ENCODE measurements around the gene LYPLA2.

Gene LYPLA2

DNA sequence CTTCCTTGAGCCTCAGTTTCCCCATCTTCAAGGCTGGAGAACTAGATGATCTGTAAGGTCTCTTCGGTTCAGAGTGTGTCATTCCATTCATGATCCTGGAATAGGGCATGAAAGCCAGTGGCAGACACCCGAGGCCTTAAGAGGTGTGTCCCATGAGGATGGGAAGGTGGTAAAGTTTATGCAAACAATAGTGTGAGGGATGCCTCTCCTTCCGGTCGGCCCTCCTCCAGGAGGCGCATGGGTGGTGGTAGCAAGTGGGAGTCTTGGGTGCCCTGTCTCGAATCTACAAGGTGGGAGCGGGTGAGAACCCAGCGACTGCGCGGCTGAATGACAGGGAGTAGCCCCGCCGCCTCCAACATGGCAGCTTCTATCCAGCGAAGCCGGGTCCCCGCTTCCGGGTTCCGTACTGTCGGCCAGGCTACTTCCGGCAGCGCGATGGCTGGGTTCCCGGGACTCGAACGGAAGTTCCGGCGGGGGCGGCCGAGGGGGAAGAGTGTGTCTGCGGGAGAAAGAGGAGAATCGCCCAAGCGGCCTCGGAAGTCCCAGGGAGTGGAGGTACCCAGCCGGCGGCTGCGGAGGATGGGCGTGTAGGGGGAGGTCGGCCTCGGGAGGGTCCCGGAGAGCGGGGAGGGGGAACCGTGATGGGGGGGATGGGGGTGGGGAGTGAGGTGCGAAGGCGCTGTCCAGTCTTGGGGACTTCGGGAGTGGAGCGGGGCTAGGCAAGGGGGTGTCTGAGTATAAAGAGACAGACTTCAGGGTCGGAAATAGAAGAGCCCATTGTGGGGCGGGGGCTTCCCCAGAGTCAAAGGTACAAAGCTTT lies at the start of gene LYPLA2:
Gene LYPLA2, plus strand, starts transcription at position 450 of the 820 bp plus-strand sequence. CDS start 1,538 bp downstream, outside the sequence.
- peak; percentile 79 for DNase-seq

DNA sequence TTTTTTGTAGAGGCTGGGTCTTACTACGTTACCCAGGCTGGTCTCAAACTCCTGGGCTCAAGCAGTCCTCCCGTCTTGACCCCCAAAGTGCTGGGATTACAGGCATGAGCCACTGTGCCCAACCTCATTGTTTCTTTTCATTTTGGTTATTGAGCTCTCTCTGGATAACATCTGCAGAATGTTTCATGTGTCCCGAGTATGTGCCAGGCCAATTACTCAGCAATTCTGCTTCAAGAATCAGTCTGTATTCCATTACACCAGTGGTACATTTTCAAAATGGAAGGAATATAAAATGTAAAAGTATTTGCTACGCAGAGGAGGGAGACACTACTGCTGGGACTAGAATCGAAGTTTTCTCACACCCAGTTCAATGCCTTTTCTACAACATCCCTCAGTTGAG lies 49.3 kb upstream of the LYPLA2 start:
- no peak for DNase-seq

DNA sequence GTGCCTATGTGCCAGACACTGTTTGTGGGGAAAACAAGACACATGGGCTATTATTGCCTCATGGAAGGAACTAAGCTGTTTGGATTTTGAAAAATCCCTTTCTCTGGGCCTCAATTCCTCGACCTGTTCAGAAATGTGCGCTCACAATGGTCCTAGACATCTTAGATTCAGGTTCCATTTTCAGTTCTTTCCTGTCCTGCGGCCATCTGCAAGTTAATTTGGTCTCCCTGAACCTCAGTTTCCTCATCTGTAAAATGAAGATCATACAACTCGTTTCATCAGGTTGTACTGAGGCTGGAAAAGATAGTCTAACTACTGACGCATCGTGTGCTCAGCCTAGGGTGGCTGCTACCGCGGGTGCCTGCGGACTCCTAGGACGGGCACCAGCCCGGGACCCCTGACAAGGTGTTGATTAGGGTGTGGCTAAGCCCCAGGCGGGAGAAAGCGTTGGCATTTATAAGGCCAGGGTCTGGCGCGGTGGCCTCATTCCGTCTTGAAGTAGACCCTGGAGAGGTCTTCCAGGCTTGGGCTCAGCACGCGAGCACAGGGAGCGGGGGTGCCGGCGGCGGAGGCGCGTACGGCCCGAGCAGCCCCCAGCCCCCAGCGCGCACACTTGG lies 48.2 kb upstream of the LYPLA2 start:
- DNase-seq = no peak

DNA sequence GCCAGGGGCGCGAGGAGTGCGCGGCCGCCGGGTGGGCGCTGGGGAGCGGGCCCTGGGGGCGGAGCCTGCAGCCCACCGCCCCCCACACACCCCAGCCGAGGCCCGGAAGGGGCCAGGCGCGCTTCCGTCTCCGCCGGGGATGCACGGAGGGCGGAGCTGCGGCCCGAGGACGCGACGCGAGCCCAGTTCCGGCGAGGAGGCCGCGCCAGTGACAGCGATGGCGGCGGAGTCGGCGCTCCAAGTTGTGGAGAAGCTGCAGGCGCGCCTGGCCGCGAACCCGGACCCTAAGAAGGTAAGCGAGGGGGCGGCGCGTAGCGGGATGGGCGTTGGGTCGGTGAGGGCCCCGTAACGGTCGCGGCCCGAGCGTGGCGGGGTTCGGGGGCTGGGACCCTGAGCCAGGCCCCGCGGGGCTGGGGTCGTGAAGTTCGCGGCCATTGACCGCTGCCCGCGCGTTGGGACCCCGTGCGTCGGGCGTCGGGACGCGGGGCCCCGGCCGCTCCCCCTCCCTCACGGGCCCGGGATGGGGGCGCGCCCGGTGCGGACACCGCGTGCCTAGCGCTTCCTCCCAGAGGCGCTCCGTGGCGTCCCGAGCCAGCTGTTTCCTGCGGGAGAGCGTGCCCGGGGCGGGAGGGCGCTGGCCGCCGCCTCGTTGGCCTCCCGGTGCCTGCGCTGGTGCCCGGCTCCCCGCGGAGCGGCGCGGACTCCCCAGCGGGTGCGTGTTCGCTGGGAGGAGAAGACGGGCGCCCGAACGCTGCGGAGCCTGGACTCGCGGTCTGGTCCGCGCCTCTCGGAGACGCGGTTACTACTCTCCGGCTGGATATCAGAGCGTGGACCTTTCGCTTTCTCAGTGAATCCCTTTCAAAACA lies 47.4 kb upstream of the LYPLA2 start, which contains the start of gene ELOA:
Gene ELOA, plus strand, starts transcription at position 185 of the 866 bp plus-strand sequence. Its CDS starts 33 bp downstream, at position 218.
- DNase-seq = peak; percentile 32

DNA sequence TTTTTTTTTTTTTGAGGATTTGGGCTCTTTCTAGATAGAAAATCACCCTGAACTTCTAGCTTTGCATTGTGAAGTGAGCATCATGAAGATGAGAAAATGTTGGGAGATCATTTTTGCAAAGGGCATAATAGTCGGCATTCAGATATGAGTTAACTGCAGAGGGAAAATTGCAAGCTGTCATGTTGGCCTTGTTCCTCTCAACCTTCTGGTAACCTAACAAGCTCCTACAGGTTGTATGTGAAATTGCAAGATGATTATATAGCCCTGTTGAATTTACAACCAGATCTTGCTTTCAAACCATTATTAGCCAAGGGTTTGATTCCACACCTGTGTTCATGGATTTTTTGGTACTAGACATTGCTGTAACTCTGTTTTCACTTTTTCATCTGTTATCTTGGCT lies 45.4 kb upstream of the LYPLA2 start:
- peak; percentile 10 for DNase-seq

DNA sequence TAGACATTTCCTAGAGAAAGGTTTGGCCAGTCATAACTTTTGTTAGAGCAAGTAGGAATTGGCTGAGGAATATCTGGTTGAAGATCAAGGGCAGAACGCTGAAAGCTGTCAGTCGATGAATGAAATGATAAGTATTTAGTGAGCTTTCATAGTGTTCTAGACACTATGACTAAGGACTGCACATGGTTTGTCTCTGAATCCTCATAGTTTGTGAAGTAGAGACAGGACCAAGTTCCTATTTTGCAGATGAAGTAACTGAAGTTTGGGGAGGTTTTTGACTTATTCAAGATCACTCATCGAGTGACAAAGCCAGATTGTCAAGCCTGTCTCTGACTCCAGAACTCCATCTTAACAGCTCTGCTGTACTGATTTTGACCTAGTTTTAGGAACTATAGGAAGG lies 42.9 kb upstream of the LYPLA2 start:
- DNase-seq = no peak

DNA sequence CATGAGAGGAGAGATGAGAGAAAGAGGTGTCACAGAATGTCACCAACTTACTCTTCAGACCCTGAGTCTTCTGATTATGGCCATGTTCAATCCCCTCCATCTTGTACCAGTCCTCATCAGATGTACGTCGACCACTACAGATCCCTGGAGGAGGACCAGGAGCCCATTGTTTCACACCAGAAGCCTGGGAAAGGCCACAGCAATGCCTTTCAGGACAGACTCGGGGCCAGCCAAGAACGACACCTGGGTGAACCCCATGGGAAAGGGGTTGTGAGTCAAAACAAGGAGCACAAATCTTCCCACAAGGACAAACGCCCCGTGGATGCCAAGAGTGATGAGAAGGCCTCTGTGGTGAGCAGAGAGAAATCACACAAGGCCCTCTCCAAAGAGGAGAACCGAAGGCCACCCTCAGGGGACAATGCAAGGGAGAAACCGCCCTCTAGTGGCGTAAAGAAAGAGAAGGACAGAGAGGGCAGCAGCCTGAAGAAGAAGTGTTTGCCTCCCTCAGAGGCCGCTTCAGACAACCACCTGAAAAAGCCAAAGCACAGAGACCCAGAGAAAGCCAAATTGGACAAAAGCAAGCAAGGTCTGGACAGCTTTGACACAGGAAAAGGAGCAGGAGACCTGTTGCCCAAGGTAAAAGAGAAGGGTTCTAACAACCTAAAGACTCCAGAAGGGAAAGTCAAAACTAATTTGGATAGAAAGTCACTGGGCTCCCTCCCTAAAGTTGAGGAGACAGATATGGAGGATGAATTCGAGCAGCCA lies 39.7 kb upstream of the LYPLA2 start:
- peak; percentile 9 for DNase-seq

DNA sequence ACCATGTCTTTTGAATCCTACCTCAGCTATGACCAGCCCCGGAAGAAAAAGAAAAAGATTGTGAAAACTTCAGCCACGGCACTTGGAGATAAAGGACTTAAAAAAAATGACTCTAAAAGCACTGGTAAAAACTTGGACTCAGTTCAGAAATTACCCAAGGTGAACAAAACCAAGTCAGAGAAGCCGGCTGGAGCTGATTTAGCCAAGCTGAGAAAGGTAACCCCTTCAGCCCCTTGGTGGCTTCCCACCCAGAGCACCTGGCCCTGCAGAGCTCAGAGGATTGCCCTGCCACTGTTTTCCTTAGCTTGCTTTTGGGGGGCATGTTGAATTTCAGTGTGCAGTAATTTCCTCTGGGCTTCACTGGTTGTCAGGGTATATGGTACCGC lies 39.1 kb upstream of the LYPLA2 start:
- DNase-seq = no peak

DNA sequence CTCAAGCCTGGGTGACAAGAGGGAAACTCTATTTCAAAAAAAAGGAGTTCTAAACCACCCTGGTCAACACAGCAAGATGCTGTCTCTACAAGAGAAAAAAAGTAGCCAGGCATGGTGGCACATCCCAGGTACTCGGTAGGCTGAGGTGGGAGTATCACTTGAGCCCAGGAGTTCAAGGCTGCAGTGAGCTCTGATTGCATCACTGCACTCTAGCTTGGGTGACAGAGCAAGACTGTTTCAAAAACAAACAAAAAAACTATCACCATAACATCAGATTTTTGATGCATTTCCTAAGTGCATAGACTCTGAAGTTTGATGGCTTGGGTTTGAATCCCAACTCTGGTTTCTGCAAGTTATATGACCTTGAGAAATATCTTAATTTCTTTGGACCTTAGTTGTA lies 38.0 kb upstream of the LYPLA2 start:
- no peak for DNase-seq

DNA sequence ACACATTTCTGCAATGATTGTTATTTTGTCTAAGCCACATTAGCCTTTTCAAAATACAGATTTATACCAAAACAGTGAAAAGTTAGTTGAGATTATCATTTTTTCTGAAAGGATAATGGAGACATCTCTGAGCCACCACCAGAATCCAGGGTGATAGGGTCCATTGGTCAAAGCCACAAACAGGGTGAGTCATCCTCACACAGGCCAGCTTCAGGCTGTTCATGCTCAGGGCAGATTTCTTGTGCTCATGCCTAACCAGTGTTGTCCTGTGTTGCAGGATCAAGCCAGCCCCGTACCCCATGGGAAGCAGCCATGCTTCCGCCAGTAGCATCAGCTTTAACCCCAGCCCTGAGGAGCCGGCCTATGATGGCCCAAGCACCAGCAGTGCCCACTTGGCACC lies 34.3 kb upstream of the LYPLA2 start:
- DNase-seq = no peak

DNA sequence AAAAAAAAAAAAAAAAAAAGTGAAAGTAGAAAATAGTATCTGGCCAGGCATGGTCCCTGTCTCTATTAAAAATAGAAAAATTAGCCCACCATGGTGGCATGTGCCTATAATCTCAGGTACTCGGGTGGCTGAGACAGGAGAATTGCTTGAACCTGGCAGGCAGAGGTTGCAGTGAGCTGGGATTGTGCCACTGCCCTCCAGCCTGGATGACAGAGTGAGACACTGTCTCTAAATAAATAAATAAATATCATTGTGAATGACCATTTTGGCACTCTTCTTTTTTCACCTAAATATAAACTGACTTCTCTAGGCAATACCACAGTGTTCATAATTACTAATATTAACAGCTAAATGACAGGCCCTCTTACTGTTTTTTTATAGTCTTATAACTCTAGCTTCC lies 33.1 kb upstream of the LYPLA2 start:
- no peak for DNase-seq

DNA sequence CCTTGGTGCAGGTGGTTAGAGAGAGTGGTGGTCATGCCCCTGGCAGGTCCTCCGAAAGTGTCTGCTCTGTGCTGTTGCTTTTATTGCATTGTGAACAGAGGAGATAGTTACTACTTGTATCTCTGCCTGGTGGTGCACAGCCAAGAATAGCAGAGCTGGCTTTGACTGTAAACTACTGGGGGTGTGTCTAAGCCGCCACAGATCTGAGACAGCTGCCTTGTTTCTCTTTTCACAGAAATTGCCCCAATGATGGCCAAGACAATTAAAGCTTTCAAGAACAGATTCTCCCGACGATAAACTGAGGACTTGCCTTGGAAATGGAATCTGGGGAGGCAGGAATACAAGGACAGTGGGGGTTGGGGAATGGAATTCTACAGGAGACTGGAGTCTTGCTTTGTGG lies 31.7 kb upstream of the LYPLA2 start:
- no peak for DNase-seq

DNA sequence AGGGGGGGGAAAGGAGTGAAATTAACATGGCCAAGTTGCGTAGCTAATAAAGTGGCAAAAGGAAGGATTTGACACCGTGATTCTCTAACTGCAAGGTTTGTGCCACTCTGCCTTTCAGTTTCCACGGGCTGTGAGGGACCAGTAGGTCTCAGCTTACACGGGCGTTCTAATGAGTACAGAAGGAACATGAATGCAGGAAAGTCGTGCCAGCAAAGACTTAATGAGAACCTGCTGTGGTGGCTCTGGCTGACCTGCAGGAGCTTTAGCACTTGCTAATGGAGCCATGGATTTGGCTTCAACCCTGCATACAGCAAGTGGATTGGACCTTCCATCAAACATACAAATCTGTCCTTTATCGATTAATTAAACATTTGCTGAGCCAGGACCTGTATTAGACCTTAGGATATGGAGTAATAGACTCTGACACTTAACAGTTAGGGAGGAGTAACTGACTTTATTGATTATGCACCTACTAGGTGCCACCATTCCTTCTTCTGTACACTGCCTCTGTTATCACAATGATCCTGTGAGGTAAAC lies 27.8 kb upstream of the LYPLA2 start:
- DNase-seq = no peak

DNA sequence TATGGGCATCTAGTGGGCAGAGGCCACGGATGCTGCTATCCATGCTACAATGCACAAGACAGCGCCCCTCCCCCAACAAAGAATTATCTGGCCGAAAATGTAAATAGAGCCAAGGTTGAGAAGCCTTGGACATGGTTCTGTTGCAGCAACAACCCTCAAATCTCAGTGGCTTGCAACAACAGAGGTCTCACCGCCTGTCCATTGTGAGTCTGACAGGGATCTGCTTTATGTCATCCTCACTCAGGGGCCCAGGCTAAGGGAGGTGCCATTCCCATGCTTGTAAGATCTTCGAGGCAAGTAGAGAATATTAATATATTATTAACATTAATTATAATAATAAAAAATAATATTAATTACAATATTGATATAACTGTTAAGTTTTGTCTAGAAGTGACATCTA lies 22.2 kb upstream of the LYPLA2 start:
- DNase-seq = no peak

DNA sequence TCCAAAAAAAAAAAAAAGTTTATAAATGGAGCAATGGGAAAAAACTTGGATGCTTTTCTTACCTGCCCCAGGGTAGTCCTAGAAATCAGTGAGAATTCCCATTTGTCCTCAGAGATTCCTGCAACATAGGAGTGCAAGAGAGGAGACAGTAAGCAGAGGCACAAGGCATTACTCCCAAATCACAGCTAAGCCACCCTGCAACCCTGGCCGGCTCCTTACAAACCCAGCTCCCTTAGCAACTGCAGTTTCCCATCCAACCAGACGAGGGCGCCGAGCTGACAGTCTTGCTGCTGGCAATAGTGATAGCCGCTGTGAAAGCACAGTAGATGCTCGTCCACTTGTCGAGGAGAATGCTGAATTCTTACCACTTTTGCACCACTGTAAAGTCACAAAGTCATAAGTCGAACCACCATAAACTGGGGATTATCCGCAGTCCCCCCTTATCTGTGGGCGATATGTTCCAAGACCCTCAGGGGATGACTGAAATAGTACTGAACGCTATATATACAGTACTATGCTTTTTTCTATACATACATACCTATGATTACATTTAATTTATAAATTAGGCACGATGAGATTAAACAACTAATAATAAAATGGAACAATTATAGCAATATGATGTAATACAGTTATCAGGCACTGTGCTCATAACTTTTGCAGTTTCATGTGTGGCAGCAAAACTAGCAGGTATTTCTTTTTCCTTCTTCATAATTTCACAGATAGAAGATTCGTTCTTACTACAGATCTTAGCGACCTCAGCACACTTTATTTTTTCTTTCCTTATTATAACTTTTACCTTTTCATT lies 18.7 kb upstream of the LYPLA2 start:
- no peak for DNase-seq

DNA sequence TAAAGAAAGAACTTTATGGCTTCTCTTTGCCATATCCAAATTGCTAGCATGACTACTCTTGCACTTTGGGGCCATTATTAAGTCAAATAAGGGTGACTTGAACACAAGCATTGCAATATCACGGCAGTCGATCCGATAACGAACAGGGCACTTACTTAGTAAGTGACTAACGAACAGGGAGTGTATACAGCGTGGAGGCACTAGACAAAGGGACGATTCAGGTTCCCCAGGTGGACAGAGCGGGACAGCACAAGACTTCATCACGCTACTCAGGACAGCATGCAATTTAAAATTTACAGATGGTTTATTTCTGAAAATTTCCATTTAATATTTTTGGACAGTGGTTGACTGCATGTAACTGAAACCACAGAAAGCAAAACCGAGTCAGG lies 18.1 kb upstream of the LYPLA2 start:
- no peak for DNase-seq

DNA sequence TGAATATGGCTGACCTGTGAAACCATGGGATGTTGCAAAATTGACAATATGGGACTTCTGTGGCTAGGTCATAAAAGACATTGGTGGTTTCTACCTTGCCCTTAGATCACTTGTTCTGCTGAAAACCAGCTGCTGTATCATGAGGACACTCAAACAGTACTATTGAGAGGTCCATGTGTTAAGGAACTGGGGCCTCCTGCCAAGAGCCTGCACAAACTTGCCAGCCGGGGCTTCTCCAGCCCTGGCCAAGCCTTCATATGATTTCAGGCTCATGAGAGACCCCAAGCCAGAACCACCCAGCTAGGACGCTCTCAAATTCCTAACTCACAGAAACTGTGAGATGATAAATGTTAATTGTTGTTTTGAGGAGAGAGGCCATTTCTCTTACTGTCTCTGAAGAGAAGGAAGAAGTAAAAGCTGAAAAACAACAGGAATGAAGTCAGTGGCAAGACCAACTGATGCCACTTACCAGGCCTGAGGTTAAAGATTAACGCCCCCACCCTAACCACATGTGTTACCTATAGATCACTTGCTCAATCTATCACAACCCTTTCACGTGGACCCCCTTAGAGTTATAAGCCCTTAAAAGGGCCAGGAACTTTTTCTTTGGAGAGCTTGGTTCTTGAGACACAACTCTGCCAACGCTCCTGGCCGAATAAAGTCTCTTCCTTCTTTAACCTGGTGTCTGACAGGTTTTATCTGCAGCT lies 16.6 kb upstream of the LYPLA2 start:
- peak; percentile 57 for DNase-seq

DNA sequence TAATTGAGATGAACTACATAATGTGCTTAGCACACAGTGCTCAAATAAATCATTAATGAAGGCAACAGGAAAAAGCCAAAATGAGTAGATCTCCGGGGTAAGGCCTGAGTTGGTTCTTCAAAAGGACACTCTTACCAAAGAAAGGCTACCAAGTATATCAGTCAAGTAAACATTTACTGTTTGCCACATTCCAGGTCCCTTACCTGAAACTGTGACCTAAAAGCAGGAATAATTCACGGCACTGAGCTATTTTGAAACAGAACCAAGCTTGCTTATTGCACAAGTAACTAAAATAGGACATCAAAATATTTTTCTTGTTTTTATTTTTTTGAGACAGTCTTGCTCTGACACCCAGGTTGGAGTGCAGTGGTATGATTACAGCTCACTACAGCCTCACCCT lies 14.7 kb upstream of the LYPLA2 start:
- DNase-seq = no peak

DNA sequence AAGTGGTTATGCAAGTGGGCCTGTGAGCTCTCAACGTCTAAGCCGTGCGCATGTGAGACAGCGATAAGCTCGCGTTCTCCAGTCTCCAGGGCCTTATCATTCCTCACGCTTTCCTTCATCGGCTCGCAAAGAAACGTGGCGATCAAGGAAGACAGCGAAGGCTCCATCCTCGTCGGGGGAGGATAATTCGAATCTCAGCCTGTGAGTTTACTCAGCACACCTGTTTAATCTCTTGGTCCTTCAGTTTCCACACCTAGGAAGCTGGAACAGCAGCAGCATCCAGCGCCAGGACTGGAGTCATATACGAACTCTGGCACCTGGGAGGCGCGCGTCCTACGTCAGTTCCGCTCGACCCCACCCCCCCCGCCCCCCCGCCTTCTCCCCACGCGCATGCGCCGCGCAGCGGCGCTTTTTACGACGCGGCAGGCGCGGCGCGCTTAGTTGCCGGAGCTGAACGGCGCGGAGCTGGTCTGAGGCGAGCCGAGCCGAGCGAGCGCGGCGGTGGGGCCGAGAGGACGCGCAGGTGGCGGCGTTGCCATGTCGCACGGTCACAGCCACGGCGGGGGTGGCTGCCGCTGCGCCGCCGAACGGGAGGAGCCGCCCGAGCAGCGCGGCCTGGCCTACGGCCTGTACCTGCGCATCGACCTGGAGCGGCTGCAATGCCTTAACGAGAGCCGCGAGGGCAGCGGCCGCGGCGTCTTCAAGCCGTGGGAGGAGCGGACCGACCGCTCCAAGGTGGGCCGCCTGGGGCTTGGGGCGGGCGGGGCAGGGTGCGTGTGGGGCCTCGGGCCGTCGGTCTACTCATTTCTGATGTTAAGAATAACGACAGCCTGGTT lies 12.7 kb upstream of the LYPLA2 start, which contains the start of gene PITHD1:
Gene PITHD1, plus strand, starts transcription at position 440 of the 836 bp plus-strand sequence. Its CDS starts 98 bp downstream, at position 538.
- peak; percentile 75 for DNase-seq

Data from GF-D8 (cell line).